ENCODE data around the gene NCS1.

NCS1 gene

DNA sequence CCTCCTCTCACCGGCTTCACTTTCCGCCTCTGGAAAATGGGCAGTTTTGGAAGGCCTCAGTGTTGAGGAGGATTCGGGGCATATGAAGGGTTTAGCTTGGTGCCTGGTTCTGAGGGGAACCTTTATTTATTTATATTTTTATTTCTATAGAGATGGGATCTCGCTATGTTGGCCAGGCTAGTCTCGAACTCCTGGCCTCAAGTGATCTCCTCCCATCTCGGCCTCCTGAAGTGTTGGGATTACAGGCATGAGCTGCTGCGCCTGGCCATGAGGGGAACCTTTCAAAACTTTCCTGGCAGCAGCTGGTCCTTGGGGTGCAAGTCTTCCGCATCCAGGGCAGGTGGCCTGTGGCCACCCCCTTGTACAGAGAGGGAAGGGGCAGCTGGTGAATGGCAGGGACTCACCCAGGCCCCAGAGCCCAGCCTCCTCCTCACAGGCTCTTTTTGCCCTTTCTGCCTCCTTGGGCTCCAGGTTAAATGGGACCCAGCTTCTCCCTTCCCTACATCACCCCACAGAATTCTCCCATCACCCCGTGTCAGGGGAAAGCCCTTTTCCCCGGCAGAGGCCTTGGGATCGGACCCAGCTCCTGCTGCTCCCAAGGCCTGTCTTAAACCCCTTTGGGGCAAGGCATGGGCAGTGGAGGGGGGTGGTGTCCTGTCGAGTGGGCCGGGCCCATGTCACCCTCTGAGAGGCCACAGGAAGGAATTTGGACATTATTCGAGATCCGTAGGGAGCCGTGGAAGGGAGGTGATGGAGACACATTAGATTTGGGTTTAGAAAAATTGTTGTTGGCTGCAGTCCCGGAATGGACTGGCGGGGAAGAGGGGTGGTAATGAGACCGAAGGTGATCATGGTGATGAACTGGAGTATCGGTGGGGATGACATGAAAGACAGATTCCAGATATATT is 5.9 kb downstream of the NCS1 start:
- no peak for DNase-seq

DNA sequence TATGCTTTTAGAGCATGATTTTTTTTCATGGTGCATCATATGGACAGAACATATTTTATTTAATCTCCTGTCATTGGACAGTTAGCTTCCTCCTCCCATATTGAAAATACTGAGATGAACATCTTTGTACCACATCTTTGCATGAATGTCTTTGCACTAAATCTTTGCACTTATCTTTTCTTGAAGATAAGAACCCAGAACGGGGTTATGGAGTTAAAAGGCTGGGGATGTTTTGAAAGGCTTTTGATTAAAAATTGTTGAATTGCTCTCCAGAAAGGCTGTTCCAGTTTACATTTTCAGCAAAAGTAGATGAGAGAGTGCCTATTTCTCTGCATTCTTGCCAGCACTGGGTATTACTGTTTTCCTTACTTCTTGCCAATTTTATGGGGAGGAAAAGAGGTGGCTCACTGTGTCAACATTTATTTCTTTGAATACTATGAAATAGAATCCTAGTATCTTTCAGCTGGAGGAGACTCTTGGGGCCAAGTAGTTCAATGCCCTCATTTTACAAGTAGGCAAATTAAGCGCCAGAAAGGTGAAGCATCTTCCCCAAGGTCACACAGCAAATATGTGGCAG is 7.2 kb downstream of the NCS1 start:
- no peak for DNase-seq

DNA sequence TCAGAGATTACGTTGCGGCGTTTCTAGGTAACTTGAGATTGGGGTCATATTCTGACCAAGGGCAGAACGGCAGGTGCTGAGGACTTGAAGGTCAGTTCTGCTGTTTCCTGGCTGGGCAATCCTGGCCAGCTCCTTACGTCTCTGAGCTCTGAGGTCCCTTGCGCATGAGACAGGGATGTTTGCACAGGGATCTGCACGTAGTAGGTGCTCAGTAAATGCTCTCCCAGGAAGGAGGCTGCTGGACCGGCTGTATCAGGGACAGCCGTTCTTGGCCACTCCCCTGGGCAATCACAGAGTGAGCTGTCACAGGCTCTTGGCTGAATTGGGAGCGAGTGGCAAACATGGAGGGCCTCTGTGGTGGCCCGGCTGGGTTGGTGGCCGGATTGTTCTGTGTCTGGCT is 8.3 kb downstream of the NCS1 start:
- no peak for DNase-seq

- no peak for DNase-seq
Observed at GRCh38 chr9:130181678-130182380, 9.6 kb downstream of the NCS1 start.

DNA sequence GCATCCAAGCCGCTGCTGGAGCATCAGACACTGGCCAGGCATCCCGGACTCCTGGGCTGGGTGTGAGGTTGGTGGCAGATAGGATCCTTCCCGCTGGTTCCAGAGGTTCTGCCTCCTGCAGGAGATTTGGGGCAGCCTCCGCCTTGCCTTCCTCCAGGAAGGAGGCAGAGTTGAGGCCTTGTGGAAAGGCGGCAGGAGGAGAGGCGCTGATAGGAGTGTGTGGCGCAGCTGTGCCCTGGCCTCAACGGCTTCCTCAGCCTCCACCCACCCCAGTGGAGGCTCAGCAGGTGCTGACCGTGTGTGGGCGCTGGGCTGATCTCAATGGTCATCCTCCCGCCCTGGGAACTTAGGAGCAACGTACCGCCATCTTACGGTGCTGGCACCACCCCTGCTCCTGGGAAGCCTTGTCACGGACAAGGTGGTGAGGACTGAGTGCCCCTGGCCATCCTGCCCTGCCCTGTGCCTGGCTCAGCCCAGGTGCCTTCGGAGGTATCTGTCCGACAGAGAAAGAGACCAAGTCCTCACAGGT is 10.2 kb downstream of the NCS1 start:
- DNase-seq = no peak

DNA sequence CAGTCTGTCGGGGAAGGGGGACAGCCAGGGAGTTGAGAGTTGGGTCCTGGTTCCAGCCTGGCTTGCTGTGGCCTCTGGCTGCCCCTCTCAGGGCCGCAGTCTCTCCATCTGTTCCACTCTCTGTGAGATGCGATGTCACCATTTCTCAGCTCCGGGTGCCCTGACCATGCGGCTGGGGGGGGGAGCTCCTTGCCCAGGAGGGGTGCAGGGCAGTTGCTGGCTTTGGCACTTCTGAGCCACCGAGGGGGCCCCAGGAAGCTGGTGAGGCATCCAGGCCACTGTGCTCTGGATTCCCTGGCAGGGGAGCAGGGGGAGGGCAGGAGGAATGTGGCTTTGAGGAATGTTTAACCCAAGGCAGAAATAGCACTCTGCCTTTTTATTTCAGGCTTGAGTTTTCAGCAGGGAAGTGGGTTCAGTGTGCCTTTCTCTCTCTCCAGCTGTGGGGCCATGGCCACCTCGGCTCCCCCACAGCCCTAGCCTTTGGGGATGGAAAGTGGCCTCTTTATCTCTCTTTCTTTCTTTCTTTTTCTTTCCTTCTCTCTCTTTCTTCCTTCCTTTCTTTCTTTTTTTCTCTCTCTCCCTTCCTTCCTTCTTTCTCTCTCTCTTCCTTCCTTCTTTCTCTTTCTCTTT is 11.0 kb downstream of the NCS1 start:
- no peak for DNase-seq

DNA sequence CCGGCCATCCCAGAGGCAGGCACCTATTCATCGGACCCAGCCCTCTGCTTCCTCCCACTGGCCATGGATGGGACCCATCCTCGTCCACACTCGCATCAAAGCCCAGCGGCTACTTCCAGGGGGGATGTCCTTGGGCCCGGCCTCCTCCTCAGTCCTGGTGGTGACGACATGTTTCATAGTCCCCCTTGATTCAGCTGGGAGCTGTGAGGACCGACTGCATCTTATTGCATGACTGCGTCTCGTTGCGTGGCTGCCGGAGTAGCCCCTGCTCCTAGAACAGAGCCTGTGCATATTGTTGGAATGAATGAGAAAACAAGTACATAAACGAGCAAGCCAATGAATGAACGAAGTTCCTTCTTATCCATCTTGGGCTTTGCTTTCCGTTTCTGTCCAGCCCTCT is 12.8 kb downstream of the NCS1 start:
- no peak for DNase-seq

GRCh38 chr9:130185490-130186031 is 13.4 kb downstream of the NCS1 start:
- no peak for DNase-seq

- no peak for DNase-seq
Observed at GRCh38 chr9:130186051-130186450, 13.8 kb downstream of the NCS1 start.

DNA sequence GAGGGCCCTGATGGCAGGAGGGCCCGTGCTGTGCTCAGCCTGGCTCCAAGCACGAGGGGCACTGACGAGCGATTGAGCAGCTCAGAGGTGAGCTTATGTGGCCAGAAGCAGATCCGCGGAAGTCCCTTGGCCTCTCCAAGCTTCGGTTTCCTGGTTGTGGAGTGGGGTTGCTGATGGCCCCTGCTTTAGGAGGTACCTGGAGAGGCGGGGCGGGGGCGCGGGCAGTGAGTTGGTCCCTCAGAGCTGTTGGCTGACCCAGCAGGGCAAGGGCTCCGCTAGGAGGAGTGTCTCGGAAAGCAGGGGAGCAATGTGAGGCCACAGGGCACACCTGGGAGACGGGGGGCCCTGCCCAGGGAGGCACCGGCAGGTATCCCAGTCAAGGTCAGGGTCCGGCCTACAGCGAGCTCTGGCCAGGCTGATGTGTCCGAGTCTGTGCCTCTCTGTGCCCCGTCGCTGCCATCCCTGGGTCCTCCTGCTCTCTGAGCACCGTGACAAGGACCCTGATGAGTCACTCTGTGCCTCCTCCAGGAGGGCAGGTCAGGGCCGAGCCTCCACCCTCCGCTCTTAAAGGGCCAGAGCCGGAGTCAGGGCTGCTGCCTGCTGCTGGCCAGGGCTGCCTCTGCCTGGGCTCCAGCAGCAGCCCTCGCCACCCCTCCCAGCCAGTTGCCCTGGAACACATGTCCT is 14.8 kb downstream of the NCS1 start:
- no peak for DNase-seq

GRCh38 chr9:130187523-130187846 is 15.3 kb downstream of the NCS1 start:
- DNase-seq = no peak

DNA sequence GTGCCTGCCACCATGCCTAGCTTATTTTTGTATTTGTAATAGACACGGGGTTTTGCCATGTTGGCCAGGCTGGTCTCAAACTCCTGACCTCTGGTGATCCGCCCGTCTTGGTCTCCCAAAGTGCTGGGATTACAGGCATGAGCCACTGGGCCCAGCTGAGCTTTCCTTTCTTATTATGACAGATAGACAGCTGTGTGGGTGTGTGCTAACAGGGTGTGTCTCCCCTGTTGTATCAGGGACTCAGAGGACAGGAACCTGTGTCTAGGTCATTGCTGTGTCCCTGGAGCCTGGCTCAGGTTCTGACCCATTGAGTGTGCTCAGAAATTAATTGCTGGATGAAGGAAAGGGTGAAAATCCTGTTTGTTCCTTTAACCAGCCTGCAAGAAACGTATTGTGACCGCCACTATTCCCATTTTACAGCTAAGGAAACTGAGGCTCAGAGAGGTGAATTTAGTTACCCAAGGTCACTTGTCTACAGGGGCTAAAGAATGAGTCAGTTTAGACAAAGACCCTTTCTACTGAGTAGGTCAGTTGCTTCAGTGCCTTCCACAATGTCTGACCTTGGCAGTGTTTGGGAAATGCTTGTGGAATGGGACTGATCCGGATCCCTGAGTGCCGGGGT is 16.8 kb downstream of the NCS1 start:
- no peak for DNase-seq

GRCh38 chr9:130189840-130190239 is 17.6 kb downstream of the NCS1 start:
- no peak for DNase-seq

- DNase-seq = no peak
Observed at GRCh38 chr9:130191068-130191748, 19.0 kb downstream of the NCS1 start.

- no peak for DNase-seq
Observed at GRCh38 chr9:130191749-130192120, 19.5 kb downstream of the NCS1 start.

DNA sequence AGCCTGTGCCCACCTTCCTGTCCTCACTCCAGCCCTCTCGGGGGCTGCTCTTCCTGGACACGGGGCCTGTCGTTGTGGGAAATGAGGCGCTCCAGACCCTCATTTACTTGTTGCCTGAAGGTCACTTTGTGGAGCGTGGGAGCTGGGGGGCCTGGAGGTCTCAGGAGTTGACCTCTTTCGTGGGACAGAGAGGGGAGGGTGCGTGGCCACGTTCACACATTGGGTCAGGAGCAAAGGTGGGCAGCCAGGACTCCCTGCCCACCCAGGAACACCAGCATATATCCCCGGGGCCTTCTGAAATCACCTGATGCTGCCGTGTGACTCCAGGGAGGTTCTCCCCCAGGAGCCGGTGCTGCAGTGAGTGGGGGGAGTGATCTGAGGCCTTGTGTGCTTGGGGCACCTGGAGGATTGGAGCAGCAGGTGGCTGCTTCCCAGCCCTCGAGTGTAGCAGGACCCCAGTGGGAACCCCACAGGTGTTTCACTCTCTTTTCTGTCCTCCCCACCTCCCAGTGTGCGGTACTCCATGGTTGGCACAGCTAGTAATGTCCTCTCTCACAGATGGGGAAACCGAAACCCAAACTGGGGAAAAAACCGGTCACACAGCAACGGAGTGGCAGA is 20.3 kb downstream of the NCS1 start:
- DNase-seq = no peak

DNA sequence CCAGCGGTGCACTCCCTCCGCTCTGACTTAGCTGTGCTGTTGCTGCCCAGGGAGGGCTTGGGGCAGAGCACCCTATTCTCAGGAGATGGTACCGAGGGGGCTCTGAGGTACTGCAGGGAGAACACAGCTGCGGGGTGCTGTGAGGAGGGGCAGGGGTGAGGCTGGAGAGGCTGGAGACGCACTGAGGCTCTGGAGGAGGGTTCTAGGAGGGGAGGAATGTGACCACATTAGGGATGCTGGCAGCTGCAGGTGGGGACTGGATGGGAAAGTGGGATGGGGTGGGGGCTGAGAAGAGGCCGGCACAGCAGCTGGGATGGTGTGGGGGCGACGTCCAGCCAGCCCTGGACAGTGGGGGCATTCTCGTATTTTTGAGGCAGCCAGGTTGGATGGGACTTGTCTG is 20.9 kb downstream of the NCS1 start:
- no peak for DNase-seq

- DNase-seq = no peak
Observed at GRCh38 chr9:130193531-130194377, 21.6 kb downstream of the NCS1 start.

DNA sequence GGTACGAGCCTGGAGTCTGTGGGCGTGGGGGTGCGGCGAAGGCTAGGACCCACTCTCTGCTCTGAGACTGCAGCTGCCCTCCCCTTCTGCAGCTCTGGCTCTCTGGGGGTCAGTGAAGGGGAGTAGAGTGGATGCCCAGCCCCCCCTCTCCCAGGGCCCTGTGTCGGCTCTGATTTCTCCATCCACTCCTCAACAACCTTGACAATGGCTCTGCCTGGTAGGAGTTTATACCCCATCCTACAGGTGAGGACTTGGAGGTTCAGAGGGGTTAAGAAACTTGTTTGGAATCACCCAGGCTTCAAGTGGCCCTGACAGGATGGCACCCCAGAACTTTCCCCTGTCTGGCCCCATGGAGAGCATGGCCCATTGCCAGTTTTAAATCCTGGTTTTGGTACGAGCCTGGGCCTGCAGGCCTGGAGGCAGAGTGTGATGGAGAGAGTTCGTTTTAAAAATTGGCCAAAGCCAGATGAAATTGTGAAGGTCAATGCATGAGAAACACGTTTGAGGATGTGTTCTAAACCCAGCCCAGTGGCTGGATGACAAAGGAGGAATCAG is 22.3 kb downstream of the NCS1 start:
- DNase-seq = no peak

GRCh38 chr9:130195638-130196037 is 23.4 kb downstream of the NCS1 start:
- no peak for DNase-seq
